HEK293T (cell line): ENCODE results near the gene AKT3.

Source experiments
- CTCF ChIA-PET: fragments of 350-600 bp; formaldehyde crosslinking; extraction: SDS; loops from one replicate; lab custom pipeline; 2021; ENCODE audit warnings: antibody characterized with exemption, inconsistent platforms; lab: Yijun Ruan, JAX
- POLR2A ChIA-PET: fragments of 350-600 bp; formaldehyde crosslinking; extraction: SDS; loops from one replicate; lab custom pipeline; 2020; ENCODE audit warnings: antibody characterized with exemption, inconsistent platforms; lab: Yijun Ruan, JAX
- DNase-seq: peaks from one replicate; pipeline ENCODE4 v3.0.0; 2012; ENCODE audit warnings: mixed read lengths; ENCODE audit errors: extremely low spot score
- ARNT ChIP-seq: fragments of 450-650 bp; IDR thresholded peaks from 2 replicates; pipeline ENCODE4 v1.6.1; 2017; ENCODE audit warnings: mild to moderate bottlenecking
- BHLHE40 ChIP-seq: fragments of 450-650 bp; IDR thresholded peaks from 2 replicates; pipeline ENCODE4 v1.6.1; 2016; ENCODE audit warnings: mild to moderate bottlenecking, moderate library complexity, borderline replicate concordance
- CTBP1 ChIP-seq: fragments of 450-650 bp; IDR thresholded peaks from 2 replicates; pipeline ENCODE4 v1.6.1; 2016; ENCODE audit warnings: borderline replicate concordance
- ELF4 ChIP-seq: fragments of 450-650 bp; IDR thresholded peaks from 2 replicates; pipeline ENCODE4 v1.6.1; 2017; ENCODE audit warnings: antibody characterized with exemption
- FOXA1 ChIP-seq: fragments of 450-650 bp; IDR thresholded peaks from 2 replicates; pipeline ENCODE4 v1.6.1; 2016; ENCODE audit warnings: mild to moderate bottlenecking
- FOXK2 ChIP-seq: fragments of 450-650 bp; IDR thresholded peaks from 2 replicates; pipeline ENCODE4 v1.6.1; 2016; ENCODE audit warnings: mild to moderate bottlenecking
- FOXM1 ChIP-seq: fragments of 450-650 bp; IDR thresholded peaks from 2 replicates; pipeline ENCODE4 v1.6.1; 2017; ENCODE audit warnings: mild to moderate bottlenecking, borderline replicate concordance
- HDGF ChIP-seq: fragments of 450-650 bp; IDR thresholded peaks from 2 replicates; pipeline ENCODE4 v1.6.1; 2017; ENCODE audit warnings: antibody characterized with exemption, borderline replicate concordance
- L3MBTL2 ChIP-seq: fragments of 450-650 bp; conservative IDR thresholded peaks from 2 replicates; pipeline ENCODE4 v1.6.1; 2016; ENCODE audit warnings: mild to moderate bottlenecking
- LEF1 ChIP-seq: fragments of 450-650 bp; IDR thresholded peaks from 2 replicates; pipeline ENCODE4 v1.6.1; 2017; ENCODE audit warnings: mild to moderate bottlenecking, borderline replicate concordance
- NFRKB ChIP-seq: fragments of 450-650 bp; IDR thresholded peaks from 2 replicates; pipeline ENCODE4 v1.6.1; 2016; ENCODE audit warnings: mild to moderate bottlenecking, moderate library complexity
- PKNOX1 ChIP-seq: fragments of 450-650 bp; IDR thresholded peaks from 2 replicates; pipeline ENCODE4 v1.6.1; 2016
- SP1 ChIP-seq: fragments of 450-650 bp; IDR thresholded peaks from 2 replicates; pipeline ENCODE4 v1.6.1; 2017
- SUZ12 ChIP-seq: fragments of 450-650 bp; IDR thresholded peaks from 2 replicates; pipeline ENCODE4 v1.6.1; 2016; ENCODE audit warnings: mild to moderate bottlenecking
- TARDBP ChIP-seq: fragments of 450-650 bp; IDR thresholded peaks from 2 replicates; pipeline ENCODE4 v1.6.1; 2016
- ZNF384 ChIP-seq: fragments of 450-650 bp; IDR thresholded peaks from 2 replicates; pipeline ENCODE4 v1.6.1; 2016

The AKT3 gene

DNA sequence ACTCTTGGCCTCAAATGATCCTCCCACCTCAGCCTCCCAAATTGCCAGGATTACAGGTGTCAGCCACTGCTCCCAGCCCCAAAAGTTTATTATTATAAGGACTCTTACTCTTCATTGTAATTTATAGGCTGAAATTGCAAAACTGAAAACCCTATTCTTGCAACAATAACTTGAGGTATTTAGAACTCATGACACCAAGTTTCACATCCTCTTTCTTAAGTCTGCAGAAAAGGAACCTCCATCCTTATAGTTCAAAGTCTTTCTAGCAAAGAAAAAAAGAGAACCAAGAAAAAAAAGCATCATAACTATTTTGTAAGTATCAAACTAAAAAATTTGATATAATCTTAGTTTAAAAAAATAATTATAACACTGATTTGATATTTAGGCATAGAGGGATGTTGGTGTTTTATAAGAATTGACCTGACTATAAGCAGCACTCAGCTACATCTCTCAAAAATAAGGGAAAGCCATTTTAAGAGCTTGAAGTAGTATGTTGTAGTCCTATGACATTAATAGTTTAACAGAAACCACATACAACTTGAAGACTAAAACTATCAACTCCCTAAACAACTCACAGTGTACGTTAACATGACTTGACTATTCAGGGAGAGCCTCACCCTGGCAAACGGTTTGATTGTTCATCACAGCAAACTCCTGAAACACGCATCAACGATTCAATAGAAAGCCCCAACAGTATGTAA, 122.4 kb downstream of the AKT3 start:
- DNase-seq, result no peak
- CTCF ChIA-PET, result no interaction called here

DNA sequence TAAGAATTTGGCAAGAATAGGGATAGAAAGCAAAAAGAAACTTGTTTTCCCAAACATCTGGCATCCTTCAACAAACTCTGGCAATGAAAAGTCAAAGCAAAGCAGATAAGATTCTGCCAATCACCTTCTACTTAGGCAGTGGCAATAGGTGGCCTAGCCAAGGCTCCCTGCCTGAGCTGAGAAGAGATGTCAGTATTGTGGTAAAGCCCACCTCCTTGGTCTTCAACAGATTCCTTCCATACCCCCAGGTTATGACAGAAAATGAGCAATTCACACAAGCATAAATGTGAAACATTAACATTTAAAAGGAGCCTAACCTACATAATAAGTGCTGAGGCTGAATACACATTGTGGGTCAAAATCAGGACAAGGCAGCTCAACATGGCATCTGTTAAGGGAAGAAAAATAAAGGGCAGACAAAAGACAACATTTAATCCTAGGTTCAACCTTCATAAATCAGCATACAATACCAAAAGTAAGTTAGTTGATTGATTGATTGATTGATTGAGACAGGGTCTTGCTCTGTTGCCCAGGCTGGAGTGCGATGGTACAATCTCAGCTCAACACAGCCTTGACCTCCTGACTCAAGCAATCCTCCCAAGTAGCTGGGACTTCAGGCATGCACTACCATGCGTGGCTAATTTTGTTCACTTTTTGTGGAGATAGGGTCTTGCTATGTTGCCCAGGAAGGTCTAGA, 123.1 kb downstream of the AKT3 start:
- POLR2A ChIA-PET, result no interaction called here
- no peak for DNase-seq
- CTCF ChIA-PET, result interaction anchor here (0.6 kb wide), 1 partner anchor 546 kb away, joined by 3 read pairs; no protein-coding TSS in a partner anchor
- no peak for TF ChIP-seq CTBP1
- no peak for TF ChIP-seq TARDBP
- TF ChIP-seq PKNOX1, result peak; percentile 36
- TF ChIP-seq LEF1, result no peak

More for the DNA sequence above, 122.4 kb downstream of the AKT3 start:
- TF ChIP-seq CTBP1 (no peak), LEF1 (no peak), ARNT (no peak), ZNF384 (no peak), FOXM1 (no peak), FOXA1 (no peak), FOXK2 (no peak), L3MBTL2 (no peak), PKNOX1 (no peak), BHLHE40 (no peak), SUZ12 (no peak)
- POLR2A ChIA-PET, result no interaction called here

DNA sequence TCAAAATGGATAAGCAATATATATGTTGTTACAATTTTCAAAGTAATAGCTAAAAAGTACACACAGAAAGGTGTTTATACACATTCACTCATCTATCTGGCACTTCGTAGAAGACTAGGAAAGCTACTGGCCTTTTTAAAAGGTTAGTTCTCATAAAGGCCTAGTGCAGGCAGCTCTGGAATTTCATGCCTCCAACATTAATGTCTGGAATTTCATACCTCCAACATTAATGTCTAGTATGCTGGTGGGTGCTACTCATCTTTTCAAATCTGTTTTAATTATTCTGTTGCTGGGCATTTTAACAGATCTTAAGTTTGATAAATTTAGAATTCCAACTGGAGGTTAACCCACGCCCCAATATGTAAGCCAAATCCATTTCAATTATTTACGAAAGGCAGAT, 124.2 kb downstream of the AKT3 start:
- no peak for TF ChIP-seq FOXK2
- TF ChIP-seq ZNF384, result no peak
- no peak for TF ChIP-seq BHLHE40
- TF ChIP-seq TARDBP, result no peak
- DNase-seq, result no peak
- ChIA-PET POLR2A (no interaction called here), CTCF (no interaction called here)

- TF ChIP-seq FOXK2 (no peak), NFRKB (no peak), HDGF (no peak), TARDBP (no peak), FOXM1 (no peak), ZNF384 (no peak), CTBP1 (no peak), PKNOX1 (no peak), ELF4 (no peak), LEF1 (no peak), BHLHE40 (no peak), FOXA1 (no peak), ARNT (no peak), L3MBTL2 (no peak), SP1 (no peak), SUZ12 (no peak)
- CTCF ChIA-PET, result no interaction called here
- POLR2A ChIA-PET, result no interaction called here
- no peak for DNase-seq
These were observed 125.0 kb downstream of the AKT3 start for GRCh38 chr1:243725075-243725474.

GRCh38 chr1:243723458-243724043, 126.5 kb downstream of the AKT3 start:
- ChIA-PET CTCF (no interaction called here), POLR2A (no interaction called here)
- TF ChIP-seq ARNT, result no peak
- TF ChIP-seq HDGF, result no peak
- no peak for DNase-seq

DNA sequence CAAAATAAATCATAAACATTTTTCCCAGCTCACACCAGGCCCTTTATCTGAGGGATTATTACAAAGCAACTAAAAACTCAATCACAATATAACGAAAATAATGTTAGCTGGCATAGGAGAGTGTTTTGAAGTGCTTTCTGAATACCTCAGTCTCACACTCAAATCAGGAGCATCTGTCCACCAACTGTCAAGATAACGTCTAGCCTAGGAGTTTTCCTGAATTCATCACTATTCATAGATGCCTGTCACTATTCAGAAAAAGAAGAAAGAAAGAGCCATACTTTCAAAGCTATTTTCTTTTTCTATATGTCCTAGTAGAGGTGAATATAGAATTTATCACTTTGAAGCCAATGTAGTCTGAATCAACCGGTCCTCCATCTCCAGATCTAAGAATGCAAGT, 127.0 kb downstream of the AKT3 start:
- ChIA-PET POLR2A (no interaction called here), CTCF (no interaction called here)
- no peak for TF ChIP-seq BHLHE40
- TF ChIP-seq FOXM1, result no peak
- TF ChIP-seq ZNF384, result no peak
- TF ChIP-seq SUZ12, result no peak
- TF ChIP-seq ELF4, result no peak
- no peak for TF ChIP-seq FOXK2
- TF ChIP-seq FOXA1, result no peak
- no peak for TF ChIP-seq TARDBP
- no peak for TF ChIP-seq CTBP1
- TF ChIP-seq HDGF, result no peak
- no peak for TF ChIP-seq ARNT
- TF ChIP-seq SP1, result no peak
- no peak for DNase-seq

DNA sequence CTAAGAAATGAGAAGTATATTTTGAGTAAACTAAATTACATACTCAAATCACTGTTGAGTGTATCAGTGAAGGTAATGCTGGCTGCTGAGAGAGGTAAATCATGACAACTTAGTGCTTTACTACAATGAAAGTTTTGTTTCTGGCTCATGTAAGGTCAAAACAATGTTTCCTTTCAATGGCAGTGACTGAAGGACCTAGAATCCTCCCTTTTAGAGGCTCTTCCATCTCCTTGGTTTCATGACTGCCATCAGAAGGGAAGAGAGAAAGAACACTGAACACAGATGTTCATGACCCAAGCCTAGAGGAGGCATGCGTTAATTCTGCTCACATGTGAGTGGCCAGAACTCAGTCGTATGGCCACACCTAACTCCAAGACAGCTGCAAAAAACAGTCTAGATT, 130.6 kb downstream of the AKT3 start:
- POLR2A ChIA-PET, result no interaction called here
- CTCF ChIA-PET, result no interaction called here
- DNase-seq, result no peak
- TF ChIP-seq CTBP1 (no peak), L3MBTL2 (no peak), SUZ12 (no peak), BHLHE40 (no peak), TARDBP (no peak), ARNT (no peak), FOXM1 (no peak), ELF4 (no peak), NFRKB (no peak), PKNOX1 (no peak), SP1 (no peak), LEF1 (no peak), HDGF (no peak), FOXK2 (no peak), ZNF384 (no peak), FOXA1 (no peak)
